ENCODE measurements around the gene TTC7B.

DNA sequence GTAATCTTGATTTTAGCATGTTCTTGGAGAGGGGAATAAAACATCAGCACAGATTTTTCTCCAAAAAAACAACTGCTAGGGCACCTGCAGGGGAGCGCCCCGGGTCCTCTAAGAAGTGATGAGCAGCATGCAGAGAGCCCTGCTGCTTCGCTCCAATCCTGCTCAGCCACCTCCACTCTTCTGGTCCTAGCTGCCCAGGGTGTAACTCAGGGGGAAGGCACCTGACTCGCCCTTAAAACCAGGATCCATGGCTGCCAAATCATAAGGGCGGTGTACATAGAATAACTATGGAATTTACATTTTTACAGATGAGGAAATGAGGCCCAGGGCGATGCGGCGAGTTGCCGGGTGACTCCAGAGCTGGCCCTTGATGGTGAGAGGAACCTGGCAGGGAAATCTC is 214.7 kb downstream of the TTC7B start:
- TF ChIP-seq, protein P1, sequence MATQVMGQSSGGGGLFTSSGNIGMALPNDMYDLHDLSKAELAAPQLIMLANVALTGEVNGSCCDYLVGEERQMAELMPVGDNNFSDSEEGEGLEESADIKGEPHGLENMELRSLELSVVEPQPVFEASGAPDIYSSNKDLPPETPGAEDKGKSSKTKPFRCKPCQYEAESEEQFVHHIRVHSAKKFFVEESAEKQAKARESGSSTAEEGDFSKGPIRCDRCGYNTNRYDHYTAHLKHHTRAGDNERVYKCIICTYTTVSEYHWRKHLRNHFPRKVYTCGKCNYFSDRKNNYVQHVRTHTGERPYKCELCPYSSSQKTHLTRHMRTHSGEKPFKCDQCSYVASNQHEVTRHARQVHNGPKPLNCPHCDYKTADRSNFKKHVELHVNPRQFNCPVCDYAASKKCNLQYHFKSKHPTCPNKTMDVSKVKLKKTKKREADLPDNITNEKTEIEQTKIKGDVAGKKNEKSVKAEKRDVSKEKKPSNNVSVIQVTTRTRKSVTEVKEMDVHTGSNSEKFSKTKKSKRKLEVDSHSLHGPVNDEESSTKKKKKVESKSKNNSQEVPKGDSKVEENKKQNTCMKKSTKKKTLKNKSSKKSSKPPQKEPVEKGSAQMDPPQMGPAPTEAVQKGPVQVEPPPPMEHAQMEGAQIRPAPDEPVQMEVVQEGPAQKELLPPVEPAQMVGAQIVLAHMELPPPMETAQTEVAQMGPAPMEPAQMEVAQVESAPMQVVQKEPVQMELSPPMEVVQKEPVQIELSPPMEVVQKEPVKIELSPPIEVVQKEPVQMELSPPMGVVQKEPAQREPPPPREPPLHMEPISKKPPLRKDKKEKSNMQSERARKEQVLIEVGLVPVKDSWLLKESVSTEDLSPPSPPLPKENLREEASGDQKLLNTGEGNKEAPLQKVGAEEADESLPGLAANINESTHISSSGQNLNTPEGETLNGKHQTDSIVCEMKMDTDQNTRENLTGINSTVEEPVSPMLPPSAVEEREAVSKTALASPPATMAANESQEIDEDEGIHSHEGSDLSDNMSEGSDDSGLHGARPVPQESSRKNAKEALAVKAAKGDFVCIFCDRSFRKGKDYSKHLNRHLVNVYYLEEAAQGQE (IDR thresholded peaks at IDR 0.05; ENCODE audit: low read depth): no peak
- TF ChIP-seq, protein P2, sequence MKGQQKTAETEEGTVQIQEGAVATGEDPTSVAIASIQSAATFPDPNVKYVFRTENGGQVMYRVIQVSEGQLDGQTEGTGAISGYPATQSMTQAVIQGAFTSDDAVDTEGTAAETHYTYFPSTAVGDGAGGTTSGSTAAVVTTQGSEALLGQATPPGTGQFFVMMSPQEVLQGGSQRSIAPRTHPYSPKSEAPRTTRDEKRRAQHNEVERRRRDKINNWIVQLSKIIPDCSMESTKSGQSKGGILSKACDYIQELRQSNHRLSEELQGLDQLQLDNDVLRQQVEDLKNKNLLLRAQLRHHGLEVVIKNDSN (IDR thresholded peaks at IDR 0.05): no peak
- TF ChIP-seq RAD21 (IDR thresholded peaks at IDR 0.05; ENCODE audit: low read depth) (no peak), CREB1 (IDR thresholded peaks at IDR 0.05; ENCODE audit: low read depth) (no peak), TCF12 (IDR thresholded peaks at IDR 0.05; ENCODE audit: low read depth) (no peak), TAF1 (IDR thresholded peaks at IDR 0.05; ENCODE audit: low read depth) (no peak), TEAD4 (IDR thresholded peaks at IDR 0.05) (no peak)
- TF ChIP-seq, protein P3, sequence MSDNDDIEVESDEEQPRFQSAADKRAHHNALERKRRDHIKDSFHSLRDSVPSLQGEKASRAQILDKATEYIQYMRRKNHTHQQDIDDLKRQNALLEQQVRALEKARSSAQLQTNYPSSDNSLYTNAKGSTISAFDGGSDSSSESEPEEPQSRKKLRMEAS (IDR thresholded peaks at IDR 0.05): no peak
